Renal cortical epithelial cell (primary cell): Measurements from ENCODE around the gene SSBP3. TPM values are rescaled to one million over a fixed set of nuclear protein-coding genes. Genes with fewer than 3 reads are reported as not detected.

Experiments
- DNase-seq: peaks from one replicate; pipeline ENCODE4 v3.0.0-alpha.2; 2011; ENCODE audit warnings: low read depth
- total RNA-seq: library from RNA; depleted of rRNA; stranded (reverse); fragments of >200 nt; gene quantifications from 2 replicates; pipeline ENCODE4 v1.2.3, GENCODE V29; 2014

Gene SSBP3
- total RNA-seq, 1 donor from 2014 or later: 9.0 TPM

GRCh38 chr1:54307305-54307704 lies 98.9 kb downstream of the SSBP3 start:
- no peak for DNase-seq

GRCh38 chr1:54305906-54306514 lies 100.2 kb downstream of the SSBP3 start:
- DNase-seq: no peak

- DNase-seq: no peak
Observed at GRCh38 chr1:54304518-54304917, 101.7 kb downstream of the SSBP3 start.

GRCh38 chr1:54302951-54303843 lies 103.0 kb downstream of the SSBP3 start:
- no peak for DNase-seq

GRCh38 chr1:54302549-54302948 lies 103.6 kb downstream of the SSBP3 start:
- no peak for DNase-seq

GRCh38 chr1:54301497-54301896 lies 104.7 kb downstream of the SSBP3 start:
- DNase-seq: no peak

- DNase-seq: no peak
Observed at GRCh38 chr1:54300401-54300800, 105.8 kb downstream of the SSBP3 start.

GRCh38 chr1:54299037-54299436 lies 107.2 kb downstream of the SSBP3 start:
- peak; percentile 61 for DNase-seq

GRCh38 chr1:54298284-54299033 lies 107.7 kb downstream of the SSBP3 start:
- DNase-seq: no peak

- peak; percentile 67 for DNase-seq
Observed at GRCh38 chr1:54297596-54298283, 108.5 kb downstream of the SSBP3 start.

- no peak for DNase-seq
Observed at GRCh38 chr1:54296666-54297065, 109.5 kb downstream of the SSBP3 start.

GRCh38 chr1:54294887-54295286 lies 111.3 kb downstream of the SSBP3 start:
- DNase-seq: no peak

GRCh38 chr1:54292002-54292911 lies 113.9 kb downstream of the SSBP3 start:
- no peak for DNase-seq

- DNase-seq: no peak
Observed at GRCh38 chr1:54291276-54292001, 114.8 kb downstream of the SSBP3 start.

GRCh38 chr1:54290506-54291184 lies 115.5 kb downstream of the SSBP3 start:
- peak; percentile 66 for DNase-seq

- no peak for DNase-seq
Observed at GRCh38 chr1:54289712-54290233, 116.4 kb downstream of the SSBP3 start.

GRCh38 chr1:54287801-54288211 lies 118.4 kb downstream of the SSBP3 start:
- no peak for DNase-seq

- peak; percentile 79 for DNase-seq
Observed at GRCh38 chr1:54287176-54287650, 119.0 kb downstream of the SSBP3 start.

- no peak for DNase-seq
Observed at GRCh38 chr1:54285815-54286345, 120.3 kb downstream of the SSBP3 start.
